GM18502 (cell line): ENCODE measurements around the gene TATDN2.

Experiments used
- ATAC-seq: cut with Tn5 transposase; IDR thresholded peaks from one replicate; pipeline ENCODE4 v1.9.1; 2021; ENCODE audit warnings: mild to moderate bottlenecking; ENCODE audit not compliant: unreplicated experiment, poor library complexity

TATDN2 gene

GRCh38 chr3:10312391-10312790, 64.1 kb downstream of the TATDN2 start:
- no peak for ATAC-seq

- no peak for ATAC-seq
These were observed 64.6 kb downstream of the TATDN2 start for GRCh38 chr3:10312861-10313260.

- no peak for ATAC-seq
These were observed 66.8 kb downstream of the TATDN2 start for GRCh38 chr3:10315101-10315500.

GRCh38 chr3:10315771-10316344, 67.6 kb downstream of the TATDN2 start:
- no peak for ATAC-seq

- ATAC-seq: no peak
These were observed 69.2 kb downstream of the TATDN2 start for GRCh38 chr3:10317311-10317960.

GRCh38 chr3:10317961-10318350, 69.7 kb downstream of the TATDN2 start:
- ATAC-seq: no peak

- no peak for ATAC-seq
These were observed 71.0 kb downstream of the TATDN2 start for GRCh38 chr3:10319251-10319650.

GRCh38 chr3:10319804-10320203, 71.5 kb downstream of the TATDN2 start:
- ATAC-seq: no peak

- ATAC-seq: peak; percentile 4
These were observed 72.0 kb downstream of the TATDN2 start for GRCh38 chr3:10320320-10320677.

- no peak for ATAC-seq
These were observed 73.5 kb downstream of the TATDN2 start for GRCh38 chr3:10321630-10322351.

- ATAC-seq: no peak
These were observed 74.1 kb downstream of the TATDN2 start for GRCh38 chr3:10322352-10322710.

GRCh38 chr3:10327592-10327991, 79.3 kb downstream of the TATDN2 start:
- ATAC-seq: no peak

GRCh38 chr3:10328460-10329071, 80.3 kb downstream of the TATDN2 start:
- ATAC-seq: no peak

- ATAC-seq: no peak
These were observed 81.3 kb downstream of the TATDN2 start for GRCh38 chr3:10329495-10330015.

- ATAC-seq: no peak
These were observed 82.1 kb downstream of the TATDN2 start for GRCh38 chr3:10330319-10330718.
